Neural progenitor cell (in vitro differentiated cells): Measurements from ENCODE around the gene FHL3. TPM values are rescaled to one million over a fixed set of nuclear protein-coding genes. Genes with fewer than 3 reads are reported as not detected.

Source experiments
- DNase-seq: peaks from one replicate; pipeline ENCODE4 v3.0.0-alpha.2; 2016; ENCODE audit warnings: low spot score
- H2AFZ ChIP-seq: fragments of 200-600 bp; sonication (generic); replicated peaks from 2 replicates; pipeline ENCODE4 v1.6.1; 2016; ENCODE audit warnings: antibody characterized with exemption
- H3F3A ChIP-seq: fragments of 200-600 bp; sonication (generic); 2 replicates; pipeline ENCODE4 v1.6.1; 2016; ENCODE audit warnings: antibody characterized with exemption, low read depth
- H3K27ac ChIP-seq: fragments of 200-600 bp; sonication (generic); 2 replicates; pipeline ENCODE4 v1.5.1; 2016; ENCODE audit warnings: mild to moderate bottlenecking
- H3K27me3 ChIP-seq: fragments of 200-600 bp; sonication (generic); 2 replicates; pipeline ENCODE4 v1.6.1; 2016; ENCODE audit warnings: mild to moderate bottlenecking, moderate library complexity
- H3K36me3 ChIP-seq: fragments of 200-600 bp; sonication (generic); 2 replicates; pipeline ENCODE4 v1.5.1; 2016
- H3K4me1 ChIP-seq: fragments of 200-600 bp; sonication (generic); 2 replicates; pipeline ENCODE4 v1.6.1; 2016; ENCODE audit warnings: mixed run types
- H3K4me2 ChIP-seq: fragments of 200-600 bp; sonication (generic); 2 replicates; pipeline ENCODE4 v1.6.1; 2016
- H3K4me3 ChIP-seq: fragments of 200-600 bp; sonication (generic); 2 replicates; pipeline ENCODE4 v1.5.1; 2016
- H3K79me2 ChIP-seq: fragments of 200-600 bp; sonication (generic); 2 replicates; pipeline ENCODE4 v1.6.1; 2016; ENCODE audit warnings: low read depth
- H3K9ac ChIP-seq: fragments of 200-600 bp; sonication (generic); 2 replicates; pipeline ENCODE4 v1.6.1; 2016
- H3K9me3 ChIP-seq: fragments of 200-600 bp; sonication (generic); 2 replicates; pipeline ENCODE4 v1.5.1; 2016; ENCODE audit warnings: low read depth
- H4K20me1 ChIP-seq: fragments of 200-600 bp; sonication (generic); 2 replicates; pipeline ENCODE4 v1.6.1; 2016; ENCODE audit warnings: low read depth
- H3K27ac Mint-ChIP-seq: 3 replicates; pipeline ENCODE4 v1.8.0; 2021; ENCODE audit warnings: mixed read lengths
- H3K27me3 Mint-ChIP-seq: 2 replicates; pipeline ENCODE4 v1.8.0; 2022; ENCODE audit warnings: low read depth, mild to moderate bottlenecking, inconsistent platforms, moderate library complexity, mixed read lengths; ENCODE audit not compliant: insufficient read depth
- H3K36me3 Mint-ChIP-seq: 3 replicates; pipeline ENCODE4 v1.8.0; 2021; ENCODE audit warnings: mixed read lengths
- H3K4me1 Mint-ChIP-seq: 3 replicates; pipeline ENCODE4 v1.8.0; 2021; ENCODE audit warnings: mixed read lengths
- H3K4me3 Mint-ChIP-seq: 3 replicates; pipeline ENCODE4 v1.8.0; 2021; ENCODE audit warnings: mild to moderate bottlenecking, moderate library complexity, mixed read lengths
- H3K9me3 Mint-ChIP-seq: 3 replicates; pipeline ENCODE4 v1.8.0; 2020; ENCODE audit warnings: mixed read lengths
- EZH2 ChIP-seq: fragments of 200-600 bp; sonication (generic); IDR thresholded peaks from 2 replicates; pipeline ENCODE4 v1.6.1; 2017; ENCODE audit warnings: antibody characterized with exemption, mild to moderate bottlenecking, moderate library complexity
- EZH2phosphoT487 ChIP-seq: fragments of 200-600 bp; sonication (generic); IDR thresholded peaks from 2 replicates; pipeline ENCODE4 v1.6.1; 2017; ENCODE audit warnings: antibody characterized with exemption
- total RNA-seq: library from RNA; depleted of rRNA; stranded (reverse); fragments of >200 nt; gene quantifications from 2 replicates; pipeline ENCODE4 v1.2.3, GENCODE V29; 2015; ENCODE audit warnings: low replicate concordance
- TF ChIP-seq, protein P1 (sequence below): fragments of 200-600 bp; sonication (generic); IDR thresholded peaks from 2 replicates; pipeline ENCODE4 v1.5.1; 2017; ENCODE audit warnings: antibody characterized with exemption, mild to moderate bottlenecking

The FHL3 gene
- total RNA-seq, 1 donor from 2014 or later = 8.1 TPM

GRCh38 chr1:38012363-38013226 is 7.3 kb upstream of the FHL3 start, which contains the start of gene UTP11:
Gene UTP11, plus strand, starts transcription at chr1:38012734. Its CDS starts 69 bp downstream, at chr1:38012803.
- peak within 1 kb of the TSS; percentile 96 for H3K4me3 ChIP-seq
- peak within 1 kb of the TSS; percentile 80 for H3K4me2 ChIP-seq
- Mint-ChIP-seq H3K36me3 (no peaks in the 10 kb centered on the region), H3K27me3 (no peaks in the 10 kb centered on the region), H3K4me3 (peak within 1 kb of the TSS; percentile 99), H3K4me1 (peaks cover 20% of the 10 kb centered on the region), H3K27ac (peak within 1 kb of the TSS; percentile 97), H3K9me3 (no peaks in the 10 kb centered on the region)
- peaks cover 5% of the 10 kb centered on the region for H3K36me3 ChIP-seq
- peak within 1 kb of the TSS; percentile 85 for H3K9ac ChIP-seq
- H3K27me3 ChIP-seq = no peaks in the 10 kb centered on the region
- no peak for TF ChIP-seq EZH2
- TF ChIP-seq EZH2phosphoT487 = no peak
- TF ChIP-seq, protein P1, sequence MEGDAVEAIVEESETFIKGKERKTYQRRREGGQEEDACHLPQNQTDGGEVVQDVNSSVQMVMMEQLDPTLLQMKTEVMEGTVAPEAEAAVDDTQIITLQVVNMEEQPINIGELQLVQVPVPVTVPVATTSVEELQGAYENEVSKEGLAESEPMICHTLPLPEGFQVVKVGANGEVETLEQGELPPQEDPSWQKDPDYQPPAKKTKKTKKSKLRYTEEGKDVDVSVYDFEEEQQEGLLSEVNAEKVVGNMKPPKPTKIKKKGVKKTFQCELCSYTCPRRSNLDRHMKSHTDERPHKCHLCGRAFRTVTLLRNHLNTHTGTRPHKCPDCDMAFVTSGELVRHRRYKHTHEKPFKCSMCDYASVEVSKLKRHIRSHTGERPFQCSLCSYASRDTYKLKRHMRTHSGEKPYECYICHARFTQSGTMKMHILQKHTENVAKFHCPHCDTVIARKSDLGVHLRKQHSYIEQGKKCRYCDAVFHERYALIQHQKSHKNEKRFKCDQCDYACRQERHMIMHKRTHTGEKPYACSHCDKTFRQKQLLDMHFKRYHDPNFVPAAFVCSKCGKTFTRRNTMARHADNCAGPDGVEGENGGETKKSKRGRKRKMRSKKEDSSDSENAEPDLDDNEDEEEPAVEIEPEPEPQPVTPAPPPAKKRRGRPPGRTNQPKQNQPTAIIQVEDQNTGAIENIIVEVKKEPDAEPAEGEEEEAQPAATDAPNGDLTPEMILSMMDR = no peak
- no peaks in the 10 kb centered on the region for H3K9me3 ChIP-seq
- peaks cover 18% of the 10 kb centered on the region for H4K20me1 ChIP-seq
- peak within 1 kb of the TSS; percentile 75 for H3K27ac ChIP-seq
- peak within 1 kb of the TSS; percentile 85 for H2AFZ ChIP-seq
- H3F3A ChIP-seq = peaks cover 34% of the 10 kb centered on the region
- DNase-seq = peak; percentile 98
- peaks cover 20% of the 10 kb centered on the region for H3K4me1 ChIP-seq
- peaks cover 50% of the 10 kb centered on the region for H3K79me2 ChIP-seq

DNA sequence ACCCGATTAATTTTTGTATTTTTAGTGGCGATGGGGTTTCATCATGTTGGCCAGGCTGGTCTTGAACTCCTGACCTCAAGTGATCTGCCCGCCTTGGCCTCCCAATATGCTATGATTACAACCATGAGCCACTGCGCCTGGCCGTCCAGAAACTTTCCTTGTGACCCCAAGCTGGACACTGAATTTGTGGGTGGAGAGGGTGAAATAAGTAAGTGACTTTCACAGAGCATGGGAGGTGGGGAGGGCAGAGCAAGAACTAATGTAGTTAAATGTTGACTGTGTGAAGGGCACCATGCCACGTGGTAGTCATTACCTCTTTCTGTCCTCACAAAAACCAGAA is 4.5 kb upstream of the FHL3 start:
- Histone ChIP-seq H2AFZ (no peak overlapping the region), H3K36me3 (no peaks in the 10 kb centered on the region), H3K9me3 (no peaks in the 10 kb centered on the region), H3K9ac (no peak overlapping the region), H3K4me2 (no peak overlapping the region), H4K20me1 (peaks cover 19% of the 10 kb centered on the region), H3F3A (peaks cover 38% of the 10 kb centered on the region), H3K27ac (peak overlapping the region; percentile 4), H3K79me2 (peaks cover 23% of the 10 kb centered on the region), H3K27me3 (no peaks in the 10 kb centered on the region), H3K4me1 (peaks cover 26% of the 10 kb centered on the region), H3K4me3 (no peak overlapping the region)
- Mint-ChIP-seq H3K27ac (no peak overlapping the region), H3K4me1 (peaks cover 25% of the 10 kb centered on the region), H3K27me3 (peaks cover 6% of the 10 kb centered on the region), H3K4me3 (no peak overlapping the region), H3K9me3 (no peaks in the 10 kb centered on the region), H3K36me3 (no peaks in the 10 kb centered on the region)
- no peak for TF ChIP-seq EZH2
- no peak for DNase-seq

DNA sequence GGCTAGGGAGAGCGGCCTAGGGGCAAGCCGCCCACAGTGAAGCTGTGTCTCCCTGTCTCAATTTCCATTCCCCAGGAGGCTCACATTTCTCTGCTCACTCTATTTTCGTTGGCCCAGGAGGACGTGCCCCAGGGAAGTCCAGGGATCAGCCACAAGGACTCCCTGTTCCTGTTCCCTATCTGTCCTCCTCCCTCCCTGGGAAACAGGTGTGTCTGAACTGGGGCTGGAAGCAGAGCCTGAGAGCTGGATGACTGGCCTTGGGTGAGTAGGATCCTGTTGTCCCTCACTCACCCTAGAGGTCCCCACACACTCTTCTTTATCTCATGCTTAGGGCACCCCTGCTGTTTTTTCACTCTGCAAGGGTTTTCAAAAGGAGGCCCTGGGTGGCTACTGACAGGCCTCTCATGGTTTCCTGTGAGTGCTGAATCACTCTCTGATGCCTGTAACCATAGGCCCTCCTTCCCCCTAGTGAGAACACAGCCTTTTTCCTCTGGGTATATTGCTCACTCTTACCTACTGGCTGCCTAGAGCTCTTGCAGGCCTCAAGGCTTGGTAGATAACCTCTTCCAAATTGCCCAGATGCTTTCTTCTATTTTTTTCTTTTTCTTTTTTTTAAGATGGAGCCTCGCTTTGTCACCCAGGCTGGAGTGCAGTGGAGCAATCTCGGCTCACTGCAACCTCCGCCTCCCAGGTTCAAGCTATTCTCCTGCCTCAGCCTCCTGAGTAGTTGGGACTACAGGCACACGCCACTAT is 4.0 kb upstream of the FHL3 start:
- peak; percentile 39 for DNase-seq

More for the DNA sequence above, 4.0 kb upstream of the FHL3 start:
- TF ChIP-seq, protein P1 = no peak
- TF ChIP-seq EZH2 = no peak
- TF ChIP-seq EZH2phosphoT487 = no peak
- Mint-ChIP-seq H3K27ac (peak overlapping the region; percentile 53), H3K27me3 (peaks cover 6% of the 10 kb centered on the region), H3K4me1 (peaks cover 29% of the 10 kb centered on the region), H3K9me3 (no peaks in the 10 kb centered on the region), H3K4me3 (no peak overlapping the region), H3K36me3 (no peaks in the 10 kb centered on the region)
- Histone ChIP-seq H3K4me1 (peaks cover 30% of the 10 kb centered on the region), H3K79me2 (peaks cover 23% of the 10 kb centered on the region), H3K4me3 (no peak overlapping the region), H4K20me1 (peaks cover 21% of the 10 kb centered on the region), H3K4me2 (peak overlapping the region; percentile 7), H3K36me3 (no peaks in the 10 kb centered on the region), H3K9me3 (no peaks in the 10 kb centered on the region), H3K9ac (no peak overlapping the region), H3F3A (peaks cover 38% of the 10 kb centered on the region), H3K27ac (peak overlapping the region; percentile 4), H2AFZ (peak overlapping the region; percentile 65), H3K27me3 (no peaks in the 10 kb centered on the region)
